ENCODE results near the gene WDFY4.

DNA sequence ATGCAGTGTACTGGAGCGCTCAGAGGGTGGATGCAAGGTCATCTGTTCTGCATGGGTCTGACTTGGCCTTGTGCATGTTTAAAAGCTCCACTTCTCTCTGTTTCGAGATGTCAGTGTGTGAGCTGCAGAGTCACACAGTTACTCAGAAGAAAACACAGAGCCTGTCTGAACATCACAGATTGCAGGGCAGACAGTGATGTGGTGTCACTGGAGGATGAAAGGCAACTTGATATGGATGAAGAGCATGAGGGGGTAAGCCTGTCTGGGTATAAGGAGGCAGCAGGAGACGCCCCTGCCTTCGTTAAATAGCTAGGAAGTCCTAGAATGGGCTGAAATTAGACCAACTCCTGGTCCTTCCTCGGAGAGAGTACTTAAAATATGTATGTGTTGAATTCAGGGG lies 322.5 kb downstream of the WDFY4 start:
- no peak for TF ChIP-seq CHD2 (IDR thresholded peaks at IDR 0.05; ENCODE audit: low read length, partially characterized antibody)
- no peak for TF ChIP-seq FOSL2 (IDR thresholded peaks at IDR 0.05; ENCODE audit: borderline replicate concordance, low read depth)
- no peak for TF ChIP-seq RXRA (IDR thresholded peaks at IDR 0.05; ENCODE audit: borderline replicate concordance, low read depth)
- TF ChIP-seq, protein P1, sequence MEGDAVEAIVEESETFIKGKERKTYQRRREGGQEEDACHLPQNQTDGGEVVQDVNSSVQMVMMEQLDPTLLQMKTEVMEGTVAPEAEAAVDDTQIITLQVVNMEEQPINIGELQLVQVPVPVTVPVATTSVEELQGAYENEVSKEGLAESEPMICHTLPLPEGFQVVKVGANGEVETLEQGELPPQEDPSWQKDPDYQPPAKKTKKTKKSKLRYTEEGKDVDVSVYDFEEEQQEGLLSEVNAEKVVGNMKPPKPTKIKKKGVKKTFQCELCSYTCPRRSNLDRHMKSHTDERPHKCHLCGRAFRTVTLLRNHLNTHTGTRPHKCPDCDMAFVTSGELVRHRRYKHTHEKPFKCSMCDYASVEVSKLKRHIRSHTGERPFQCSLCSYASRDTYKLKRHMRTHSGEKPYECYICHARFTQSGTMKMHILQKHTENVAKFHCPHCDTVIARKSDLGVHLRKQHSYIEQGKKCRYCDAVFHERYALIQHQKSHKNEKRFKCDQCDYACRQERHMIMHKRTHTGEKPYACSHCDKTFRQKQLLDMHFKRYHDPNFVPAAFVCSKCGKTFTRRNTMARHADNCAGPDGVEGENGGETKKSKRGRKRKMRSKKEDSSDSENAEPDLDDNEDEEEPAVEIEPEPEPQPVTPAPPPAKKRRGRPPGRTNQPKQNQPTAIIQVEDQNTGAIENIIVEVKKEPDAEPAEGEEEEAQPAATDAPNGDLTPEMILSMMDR (IDR thresholded peaks at IDR 0.05) = no peak
- TF ChIP-seq, protein P2, sequence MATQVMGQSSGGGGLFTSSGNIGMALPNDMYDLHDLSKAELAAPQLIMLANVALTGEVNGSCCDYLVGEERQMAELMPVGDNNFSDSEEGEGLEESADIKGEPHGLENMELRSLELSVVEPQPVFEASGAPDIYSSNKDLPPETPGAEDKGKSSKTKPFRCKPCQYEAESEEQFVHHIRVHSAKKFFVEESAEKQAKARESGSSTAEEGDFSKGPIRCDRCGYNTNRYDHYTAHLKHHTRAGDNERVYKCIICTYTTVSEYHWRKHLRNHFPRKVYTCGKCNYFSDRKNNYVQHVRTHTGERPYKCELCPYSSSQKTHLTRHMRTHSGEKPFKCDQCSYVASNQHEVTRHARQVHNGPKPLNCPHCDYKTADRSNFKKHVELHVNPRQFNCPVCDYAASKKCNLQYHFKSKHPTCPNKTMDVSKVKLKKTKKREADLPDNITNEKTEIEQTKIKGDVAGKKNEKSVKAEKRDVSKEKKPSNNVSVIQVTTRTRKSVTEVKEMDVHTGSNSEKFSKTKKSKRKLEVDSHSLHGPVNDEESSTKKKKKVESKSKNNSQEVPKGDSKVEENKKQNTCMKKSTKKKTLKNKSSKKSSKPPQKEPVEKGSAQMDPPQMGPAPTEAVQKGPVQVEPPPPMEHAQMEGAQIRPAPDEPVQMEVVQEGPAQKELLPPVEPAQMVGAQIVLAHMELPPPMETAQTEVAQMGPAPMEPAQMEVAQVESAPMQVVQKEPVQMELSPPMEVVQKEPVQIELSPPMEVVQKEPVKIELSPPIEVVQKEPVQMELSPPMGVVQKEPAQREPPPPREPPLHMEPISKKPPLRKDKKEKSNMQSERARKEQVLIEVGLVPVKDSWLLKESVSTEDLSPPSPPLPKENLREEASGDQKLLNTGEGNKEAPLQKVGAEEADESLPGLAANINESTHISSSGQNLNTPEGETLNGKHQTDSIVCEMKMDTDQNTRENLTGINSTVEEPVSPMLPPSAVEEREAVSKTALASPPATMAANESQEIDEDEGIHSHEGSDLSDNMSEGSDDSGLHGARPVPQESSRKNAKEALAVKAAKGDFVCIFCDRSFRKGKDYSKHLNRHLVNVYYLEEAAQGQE (IDR thresholded peaks at IDR 0.05; ENCODE audit: low read depth, low read length) = no peak
- no peak for TF ChIP-seq FOXM1 (IDR thresholded peaks at IDR 0.05; ENCODE audit: low read depth)
- no peak for TF ChIP-seq TAF1 (IDR thresholded peaks at IDR 0.05; ENCODE audit: borderline replicate concordance, low read depth, low read length)
- no peak for TF ChIP-seq YY1 (IDR thresholded peaks at IDR 0.05; ENCODE audit: low read depth)
- TF ChIP-seq, protein P3, sequence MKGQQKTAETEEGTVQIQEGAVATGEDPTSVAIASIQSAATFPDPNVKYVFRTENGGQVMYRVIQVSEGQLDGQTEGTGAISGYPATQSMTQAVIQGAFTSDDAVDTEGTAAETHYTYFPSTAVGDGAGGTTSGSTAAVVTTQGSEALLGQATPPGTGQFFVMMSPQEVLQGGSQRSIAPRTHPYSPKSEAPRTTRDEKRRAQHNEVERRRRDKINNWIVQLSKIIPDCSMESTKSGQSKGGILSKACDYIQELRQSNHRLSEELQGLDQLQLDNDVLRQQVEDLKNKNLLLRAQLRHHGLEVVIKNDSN (IDR thresholded peaks at IDR 0.05; ENCODE audit: borderline replicate concordance, low read depth) = no peak
